OCI-LY1 (cell line): ENCODE data around the gene ZNF185.

Experiments used
- H2AFZ ChIP-seq: fragments of 200-600 bp; sonication (generic), shearing (Covaris generic); 2 replicates; pipeline ENCODE4 v1.6.0; 2014; ENCODE audit warnings: antibody characterized with exemption, mild to moderate bottlenecking, low read length
- H3F3A ChIP-seq: fragments of 200-600 bp; sonication (generic), shearing (Covaris generic); 2 replicates; pipeline ENCODE4 v1.6.0; 2014; ENCODE audit warnings: mild to moderate bottlenecking, antibody characterized with exemption, low read length, moderate library complexity; ENCODE audit not compliant: insufficient read depth
- H3K27ac ChIP-seq: fragments of 200-600 bp; sonication (generic); 2 replicates; pipeline ENCODE4 v1.5.1; 2014; ENCODE audit warnings: low read length, mixed run types, mild to moderate bottlenecking, low read depth; ENCODE audit not compliant: poor library complexity, severe bottlenecking
- H3K27me3 ChIP-seq: fragments of 200-600 bp; sonication (generic); 2 replicates; pipeline ENCODE4 v1.6.0; 2014; ENCODE audit warnings: antibody characterized with exemption, mild to moderate bottlenecking, low read length, moderate library complexity; ENCODE audit not compliant: insufficient read depth
- H3K36me3 ChIP-seq: fragments of 200-600 bp; sonication (generic); 2 replicates; pipeline ENCODE4 v1.6.1; 2014; ENCODE audit warnings: mild to moderate bottlenecking, antibody characterized with exemption, low read length, moderate library complexity, mixed read lengths; ENCODE audit not compliant: insufficient read depth
- H3K4me1 ChIP-seq: fragments of 200-600 bp; sonication (generic); 2 replicates; pipeline ENCODE4 v1.5.1; 2014; ENCODE audit warnings: mild to moderate bottlenecking, low read length, moderate library complexity; ENCODE audit not compliant: insufficient read depth, severe bottlenecking
- H3K4me2 ChIP-seq: fragments of 200-600 bp; sonication (generic), shearing (Covaris generic); 2 replicates; pipeline ENCODE4 v1.6.1; 2014; ENCODE audit warnings: low read length
- H3K4me3 ChIP-seq: fragments of 200-600 bp; sonication (generic); 2 replicates; pipeline ENCODE4 v1.5.1; 2014; ENCODE audit warnings: low read length, low read depth, mild to moderate bottlenecking, mixed read lengths; ENCODE audit not compliant: poor library complexity, severe bottlenecking
- H3K79me2 ChIP-seq: fragments of 200-600 bp; shearing (Covaris generic); 2 replicates; pipeline ENCODE4 v1.6.1; 2016; ENCODE audit warnings: mixed run types, low read length, mixed read lengths; ENCODE audit not compliant: insufficient read depth
- H3K9ac ChIP-seq: fragments of 200-600 bp; sonication (generic), shearing (Covaris generic); 2 replicates; pipeline ENCODE4 v1.6.1; 2014; ENCODE audit warnings: mild to moderate bottlenecking, low read length, mixed read lengths
- H3K9me2 ChIP-seq: fragments of 200-600 bp; sonication (generic), shearing (Covaris generic); 2 replicates; pipeline ENCODE4 v1.6.1; 2014; ENCODE audit warnings: low read depth, mild to moderate bottlenecking, low read length, mixed read lengths
- H3K9me3 ChIP-seq: fragments of 200-600 bp; shearing (Covaris generic); 2 replicates; pipeline ENCODE4 v1.6.1; 2014; ENCODE audit warnings: low read length, mixed read lengths
- H4K20me1 ChIP-seq: fragments of 200-600 bp; sonication (generic), shearing (Covaris generic); 2 replicates; pipeline ENCODE4 v1.6.0; 2016; ENCODE audit warnings: mild to moderate bottlenecking, low read length; ENCODE audit not compliant: insufficient read depth
- CTCF ChIP-seq: fragments of 200-600 bp; sonication (generic), shearing (Covaris generic); IDR thresholded peaks from 2 replicates; pipeline ENCODE4 v1.5.1; 2017; ENCODE audit warnings: mild to moderate bottlenecking, antibody characterized with exemption, low read length, moderate library complexity, mixed read lengths
- EZH2 ChIP-seq: fragments of 200-600 bp; sonication (generic), shearing (Covaris generic); IDR thresholded peaks from 2 replicates; pipeline ENCODE4 v1.8.0; 2017; ENCODE audit warnings: borderline replicate concordance, mixed run types, mild to moderate bottlenecking, antibody characterized with exemption, low read length, moderate library complexity, mixed read lengths

ZNF185 gene

GRCh38 chrX:152896450-152896849, 1.4 kb upstream of the ZNF185 start:
- Histone ChIP-seq H3K27ac (no peak overlapping the region), H3K9me3 (no peaks in the 10 kb centered on the region), H3K4me1 (no peaks in the 10 kb centered on the region), H3K9ac (no peak overlapping the region), H3K4me3 (no peak overlapping the region), H3K9me2 (no peaks in the 10 kb centered on the region), H2AFZ (no peak overlapping the region), H3K27me3 (no peaks in the 10 kb centered on the region), H3K36me3 (no peaks in the 10 kb centered on the region), H3F3A (no peaks in the 10 kb centered on the region), H3K4me2 (no peak overlapping the region), H3K79me2 (no peaks in the 10 kb centered on the region), H4K20me1 (no peaks in the 10 kb centered on the region)
- TF ChIP-seq EZH2 (no peak), CTCF (no peak)

- H3K27ac ChIP-seq: no peak overlapping the region
- no peaks in the 10 kb centered on the region for H3K36me3 ChIP-seq
- TF ChIP-seq EZH2 (no peak), CTCF (no peak)
- no peak overlapping the region for H3K9ac ChIP-seq
- H3F3A ChIP-seq: no peaks in the 10 kb centered on the region
- H3K9me2 ChIP-seq: no peaks in the 10 kb centered on the region
- no peak overlapping the region for H3K4me3 ChIP-seq
- H3K79me2 ChIP-seq: no peaks in the 10 kb centered on the region
- H3K9me3 ChIP-seq: no peaks in the 10 kb centered on the region
- H2AFZ ChIP-seq: no peak overlapping the region
- H3K27me3 ChIP-seq: no peaks in the 10 kb centered on the region
- no peaks in the 10 kb centered on the region for H4K20me1 ChIP-seq
- H3K4me1 ChIP-seq: no peaks in the 10 kb centered on the region
- no peak overlapping the region for H3K4me2 ChIP-seq
These were observed 575 bp downstream of the ZNF185 start for GRCh38 chrX:152898442-152898841.

GRCh38 chrX:152899111-152899873, 1.4 kb downstream of the ZNF185 start:
- TF ChIP-seq CTCF (no peak), EZH2 (no peak)
- H2AFZ ChIP-seq: no peak overlapping the region
- H3K4me3 ChIP-seq: no peak overlapping the region
- no peak overlapping the region for H3K27ac ChIP-seq
- no peaks in the 10 kb centered on the region for H3K27me3 ChIP-seq
- no peaks in the 10 kb centered on the region for H3K36me3 ChIP-seq
- no peaks in the 10 kb centered on the region for H3F3A ChIP-seq
- no peaks in the 10 kb centered on the region for H3K9me3 ChIP-seq
- no peaks in the 10 kb centered on the region for H3K79me2 ChIP-seq
- no peaks in the 10 kb centered on the region for H4K20me1 ChIP-seq
- no peaks in the 10 kb centered on the region for H3K9me2 ChIP-seq
- H3K4me2 ChIP-seq: no peak overlapping the region
- H3K4me1 ChIP-seq: no peaks in the 10 kb centered on the region
- H3K9ac ChIP-seq: no peak overlapping the region
